IMR-90 (cell line): ENCODE data around the gene CDH12. TPM values are rescaled to one million over a fixed set of nuclear protein-coding genes. Genes with fewer than 3 reads are reported as not detected.
"Not testable (repeated sequence)": the region's sequence is repeated elsewhere in the genome, so short reads cannot be mapped to it uniquely, and the experiment has no call there.

Source experiments
- ATAC-seq: fragments of 200-7000 bp; cut with Tn5 transposase; 2 replicates; pipeline ENCODE4 v1.9.1; 2020; ENCODE audit warnings: low read depth, mild to moderate bottlenecking, moderate library complexity
- BruUV-seq: library from RNA; stranded (reverse); fragments of 400-500 nt; replicated peaks from 2 replicates; lab custom pipeline; 2021; lab: Mats Ljungman, UMichigan
- CTCF ChIA-PET: fragments of 300-600 bp; formaldehyde crosslinking; extraction: SDS; loops from one replicate; lab custom pipeline; 2021; ENCODE audit warnings: antibody characterized with exemption; lab: Yijun Ruan, JAX
- POLR2A ChIA-PET: fragments of 300-600 bp; sonication (Branson Sonifier 250); formaldehyde crosslinking; loops from one replicate; lab custom pipeline; 2022; ENCODE audit warnings: antibody characterized with exemption; ENCODE audit not compliant: unreplicated experiment; lab: Charles Lee
- DNase-seq: peaks from one replicate; pipeline ENCODE4 v3.0.0; 2013
- H2AFZ ChIP-seq: replicated peaks from 2 replicates; pipeline ENCODE3; 2013; ENCODE audit warnings: low read length, mild to moderate bottlenecking; ENCODE audit not compliant: poor library complexity
- H2AK5ac ChIP-seq: 2 replicates; pipeline ENCODE4 v1.6.1; 2013; ENCODE audit warnings: low read depth, low read length, inconsistent platforms
- H2AK9ac ChIP-seq: replicated peaks from 2 replicates; pipeline ENCODE3; 2013; ENCODE audit warnings: mild to moderate bottlenecking, low read depth, low read length, moderate library complexity; ENCODE audit not compliant: poor library complexity
- H2BK120ac ChIP-seq: 2 replicates; pipeline ENCODE4 v1.6.1; 2013; ENCODE audit warnings: low read depth, low read length, inconsistent platforms
- H2BK15ac ChIP-seq: 3 replicates; pipeline ENCODE4 v1.6.1; 2013; ENCODE audit warnings: low read depth, low read length, inconsistent platforms
- H2BK20ac ChIP-seq: 2 replicates; pipeline ENCODE4 v1.6.1; 2013; ENCODE audit warnings: low read depth, mild to moderate bottlenecking, inconsistent platforms, low read length, moderate library complexity
- H2BK5ac ChIP-seq: 2 replicates; pipeline ENCODE4 v1.6.1; 2013; ENCODE audit warnings: mild to moderate bottlenecking, low read depth, low read length, inconsistent platforms; ENCODE audit not compliant: poor library complexity, severe bottlenecking
- H3K14ac ChIP-seq: replicated peaks from 2 replicates; pipeline ENCODE4 v1.6.1; 2013; ENCODE audit warnings: low read depth, low read length, inconsistent platforms
- H3K18ac ChIP-seq: 2 replicates; pipeline ENCODE4 v1.6.1; 2013; ENCODE audit warnings: low read depth, low read length, control low read depth
- H3K23ac ChIP-seq: 2 replicates; pipeline ENCODE4 v1.6.1; 2013; ENCODE audit warnings: low read depth, low read length, inconsistent platforms
- H3K27ac ChIP-seq: 2 replicates; pipeline ENCODE4 v1.5.1; 2013; ENCODE audit warnings: mild to moderate bottlenecking, control low read depth, low read length; ENCODE audit not compliant: insufficient read depth
- H3K27me3 ChIP-seq: 2 replicates; pipeline ENCODE4 v1.6.1; 2013; ENCODE audit warnings: low read length; ENCODE audit not compliant: control insufficient read depth, insufficient read depth
- H3K36me3 ChIP-seq: 2 replicates; pipeline ENCODE4 v1.6.1; 2013; ENCODE audit warnings: low read length, mixed read lengths; ENCODE audit not compliant: control insufficient read depth, insufficient read depth
- H3K4ac ChIP-seq: 2 replicates; pipeline ENCODE4 v1.6.1; 2013; ENCODE audit warnings: low read depth, low read length, inconsistent platforms
- H3K4me1 ChIP-seq: 2 replicates; pipeline ENCODE4 v1.6.1; 2013; ENCODE audit warnings: low read length, mixed read lengths; ENCODE audit not compliant: control insufficient read depth, insufficient read depth
- H3K4me2 ChIP-seq: 2 replicates; pipeline ENCODE4 v1.6.1; 2013; ENCODE audit warnings: low read depth, mild to moderate bottlenecking, control low read depth, low read length, moderate library complexity
- H3K4me3 ChIP-seq: 2 replicates; pipeline ENCODE4 v1.5.1; 2013; ENCODE audit warnings: low read depth, mild to moderate bottlenecking, control low read depth, low read length, moderate library complexity; ENCODE audit not compliant: insufficient read depth
- H3K56ac ChIP-seq: 2 replicates; pipeline ENCODE4 v1.6.1; 2013; ENCODE audit warnings: low read length, inconsistent platforms; ENCODE audit not compliant: insufficient read depth; ENCODE audit errors: extremely low read depth
- H3K79me1 ChIP-seq, 2 experiments: 2 replicates each; pipeline ENCODE4 v1.6.1; 2013; ENCODE audit warnings: low read length in 2 of 2, inconsistent platforms in 1 of 2, low read depth in 1 of 2
- H3K9ac ChIP-seq: 2 replicates; pipeline ENCODE4 v1.6.1; 2013; ENCODE audit warnings: low read depth, low read length, control low read depth
- H3K9me1 ChIP-seq: 2 replicates; pipeline ENCODE4 v1.6.1; 2013; ENCODE audit warnings: low read length, inconsistent platforms; ENCODE audit not compliant: insufficient read depth
- H3K9me3 ChIP-seq: 2 replicates; pipeline ENCODE4 v1.6.1; 2013; ENCODE audit warnings: low read length; ENCODE audit not compliant: control insufficient read depth, insufficient read depth
- H4K20me1 ChIP-seq: 2 replicates; pipeline ENCODE4 v1.6.1; 2013; ENCODE audit warnings: low read length, inconsistent platforms; ENCODE audit not compliant: insufficient read depth
- H4K5ac ChIP-seq: 2 replicates; pipeline ENCODE4 v1.6.1; 2013; ENCODE audit warnings: mild to moderate bottlenecking, low read depth, low read length, control low read depth
- H4K8ac ChIP-seq, 2 experiments: 2 replicates each; pipeline ENCODE4 v1.6.1; 2013; ENCODE audit warnings: low read depth in 2 of 2, low read length in 2 of 2, control low read depth in 1 of 2, inconsistent platforms in 1 of 2
- H4K91ac ChIP-seq: 2 replicates; pipeline ENCODE4 v1.6.1; 2013; ENCODE audit warnings: low read depth, low read length, inconsistent platforms; ENCODE audit not compliant: insufficient read depth
- WGBS, 2 experiments: methylation state at CpG; one replicate each; pipeline versions ENCODE4 v1.1.5 to v1.1.7; 2013; ENCODE audit warnings: missing lambda C conversion rate in 2 of 2; ENCODE audit not compliant: insufficient read length in 1 of 2; ENCODE audit errors: extremely low coverage in 2 of 2; 5-methylcytosine and 5-hydroxymethylcytosine counted together
- dilution Hi-C: fragments of 300-500 bp; cut with HindIII; formaldehyde crosslinking; loops from one replicate; pipeline ENCODE4 v1.14.3; 2018; ENCODE audit warnings: low sequenced_read_pairs; ENCODE audit not compliant: unreplicated experiment
- in situ Hi-C: fragments of 300-500 bp; cut with MboI; formaldehyde crosslinking; loops from 3 replicates; pipeline ENCODE4 v1.14.3; 2019; ENCODE audit warnings: low sequenced_read_pairs, inconsistent platforms, mixed read lengths
- intact Hi-C: fragments of 100-400 bp; cut with micrococcal nuclease; formaldehyde crosslinking; loops from 2 replicates; pipeline ENCODE4 v1.10.0; 2022
- polyA plus RNA-seq, 3 experiments: library from polyadenylated mRNA; depleted of rRNA; stranded (reverse); fragments of >200 nt; gene quantifications; 2 replicates each; pipeline ENCODE4 v1.2.3, GENCODE V29; 2012; ENCODE audit warnings: low replicate concordance in 1 of 3
- total RNA-seq: library from RNA; depleted of rRNA; stranded (reverse); fragments of >200 nt; gene quantifications from 2 replicates; pipeline ENCODE4 v1.2.3, GENCODE V29; 2012

Gene CDH12
- total and polyA plus RNA-seq, 2 of the 4 experiments (the other 2 are of a cell fraction): not detected

GRCh38 chr5:22187632-22188228 is 665.4 kb downstream of the CDH12 start:
- H3K14ac ChIP-seq, H2BK120ac ChIP-seq, H3K79me1 ChIP-seq, H3K27me3 ChIP-seq, H2AK9ac ChIP-seq, H3K56ac ChIP-seq, H3K9me1 ChIP-seq, H3K4me2 ChIP-seq, in situ Hi-C loops, H4K20me1 ChIP-seq, dilution Hi-C loops, H2AFZ ChIP-seq, H3K4me3 ChIP-seq, BruUV-seq, H3K9me3 ChIP-seq, H3K27ac ChIP-seq, H2AK5ac ChIP-seq, H3K4ac ChIP-seq, H4K91ac ChIP-seq, H3K9ac ChIP-seq, H3K18ac ChIP-seq, H4K8ac ChIP-seq, CTCF ChIA-PET, POLR2A ChIA-PET, H2BK15ac ChIP-seq, H3K4me1 ChIP-seq, DNase-seq, H2BK20ac ChIP-seq, H3K36me3 ChIP-seq, intact Hi-C loops, H2BK5ac ChIP-seq, H3K23ac ChIP-seq, ATAC-seq, H4K5ac ChIP-seq: not testable (repeated sequence)
- WGBS, 2 experiments: no CpG with 5 or more reads among the region's 4 CpGs

DNA sequence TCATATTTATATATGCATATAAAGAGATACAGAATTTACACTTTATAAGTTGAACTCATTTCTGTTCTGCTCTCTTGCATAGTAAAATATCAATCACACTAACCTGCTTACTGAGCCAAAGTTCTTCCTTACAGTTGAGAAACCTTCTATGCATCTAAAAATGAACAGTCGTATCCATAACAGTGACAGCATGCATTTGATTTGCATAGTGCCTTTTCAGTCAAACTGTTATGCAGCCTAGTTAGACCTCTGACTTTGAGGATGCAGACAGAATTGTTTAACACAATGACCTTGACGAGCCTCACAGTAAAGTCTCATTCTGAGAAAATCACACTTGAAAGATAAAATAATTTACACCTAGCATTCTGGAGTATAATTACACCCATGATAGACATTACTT is 683.9 kb downstream of the CDH12 start:
- H3K9me3 ChIP-seq, H3K18ac ChIP-seq, DNase-seq, H4K91ac ChIP-seq, H2AK9ac ChIP-seq, H3K23ac ChIP-seq, H2AK5ac ChIP-seq, BruUV-seq, H3K27ac ChIP-seq, H3K4me3 ChIP-seq, intact Hi-C loops, H4K20me1 ChIP-seq, H3K36me3 ChIP-seq, H3K9ac ChIP-seq, H2BK15ac ChIP-seq, in situ Hi-C loops, H3K27me3 ChIP-seq, POLR2A ChIA-PET, H2BK5ac ChIP-seq, H4K5ac ChIP-seq, H3K56ac ChIP-seq, H3K14ac ChIP-seq, CTCF ChIA-PET, H4K8ac ChIP-seq, H2BK120ac ChIP-seq, H3K79me1 ChIP-seq, H3K9me1 ChIP-seq, H2AFZ ChIP-seq, dilution Hi-C loops, ATAC-seq, H3K4ac ChIP-seq, H3K4me2 ChIP-seq, H3K4me1 ChIP-seq, H2BK20ac ChIP-seq: not testable (repeated sequence)
- no CpG with 5 or more reads among the region's 2 CpGs for WGBS, 2 experiments
